Smooth muscle cell of trachea (primary cell): Measurements from ENCODE around the gene SLC36A3. TPM values are rescaled to one million over a fixed set of nuclear protein-coding genes. Genes with fewer than 3 reads are reported as not detected.

Experiments used
- total RNA-seq: library from RNA; depleted of rRNA; stranded (reverse); fragments of >200 nt; gene quantifications from 2 replicates; pipeline ENCODE4 v1.2.1, GENCODE V29; 2014

SLC36A3 gene
- total RNA-seq, result not detected in 2 replicates

GRCh38 chr5:151303666-151304065, at the start of gene SLC36A3:
TSS of gene SLC36A3 (minus strand) at chr5:151303766. CDS start at chr5:151303354, 412 bp downstream.

DNA sequence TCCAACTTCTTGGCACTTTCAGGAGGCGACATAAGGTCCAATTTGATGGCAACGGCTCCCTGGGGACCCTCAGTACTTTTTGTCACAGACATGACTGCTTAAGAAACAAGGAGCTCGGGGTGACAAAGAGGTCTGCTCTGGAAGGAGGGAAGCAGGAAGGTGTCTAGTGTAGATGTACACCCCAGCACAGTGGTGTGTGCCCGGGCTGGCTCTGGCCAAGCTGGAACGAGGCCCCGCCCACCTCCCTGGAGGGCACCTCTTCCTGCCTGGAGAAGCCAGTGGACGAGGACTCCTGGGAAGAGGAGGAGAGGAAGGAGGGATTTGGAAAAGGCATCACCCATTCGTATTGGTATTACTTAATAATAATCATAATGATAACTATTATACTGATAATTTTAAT, 43.8 kb upstream of the SLC36A3 start, which contains the start of gene SLC36A2:
SLC36A2 (minus strand) TSS at position 191 of the 400 bp plus-strand sequence; CDS start at position 92, 99 bp downstream.

GRCh38 chr5:151252762-151253604, 50.6 kb downstream of the SLC36A3 start, which contains the start of gene GM2A:
TSS of gene GM2A (plus strand) at chr5:151253185. CDS start at chr5:151253217, 32 bp downstream.

Other genes starting within 250 kb of the SLC36A3 start
- 56.0 and 87.7 TPM in 2 replicates for gene TNIP1, start 222.7 kb downstream of the SLC36A3 start, total RNA-seq
- gene ANXA6, start 146.0 kb downstream of the SLC36A3 start, total RNA-seq, result 553 and 716 TPM in 2 replicates
- gene CCDC69, start 79.7 kb downstream of the SLC36A3 start, total RNA-seq, result 2.2 and 6.9 TPM in 2 replicates
- 30.3 and 55.6 TPM in 2 replicates for gene GM2A, start 50.6 kb downstream of the SLC36A3 start, total RNA-seq
- not detected in 2 replicates for gene SLC36A2, start 43.8 kb upstream of the SLC36A3 start, total RNA-seq
- 8.3 and 8.4 TPM in 2 replicates for gene SLC36A1, start 143.8 kb upstream of the SLC36A3 start, total RNA-seq